ENCODE results near the gene PALM.

DNA sequence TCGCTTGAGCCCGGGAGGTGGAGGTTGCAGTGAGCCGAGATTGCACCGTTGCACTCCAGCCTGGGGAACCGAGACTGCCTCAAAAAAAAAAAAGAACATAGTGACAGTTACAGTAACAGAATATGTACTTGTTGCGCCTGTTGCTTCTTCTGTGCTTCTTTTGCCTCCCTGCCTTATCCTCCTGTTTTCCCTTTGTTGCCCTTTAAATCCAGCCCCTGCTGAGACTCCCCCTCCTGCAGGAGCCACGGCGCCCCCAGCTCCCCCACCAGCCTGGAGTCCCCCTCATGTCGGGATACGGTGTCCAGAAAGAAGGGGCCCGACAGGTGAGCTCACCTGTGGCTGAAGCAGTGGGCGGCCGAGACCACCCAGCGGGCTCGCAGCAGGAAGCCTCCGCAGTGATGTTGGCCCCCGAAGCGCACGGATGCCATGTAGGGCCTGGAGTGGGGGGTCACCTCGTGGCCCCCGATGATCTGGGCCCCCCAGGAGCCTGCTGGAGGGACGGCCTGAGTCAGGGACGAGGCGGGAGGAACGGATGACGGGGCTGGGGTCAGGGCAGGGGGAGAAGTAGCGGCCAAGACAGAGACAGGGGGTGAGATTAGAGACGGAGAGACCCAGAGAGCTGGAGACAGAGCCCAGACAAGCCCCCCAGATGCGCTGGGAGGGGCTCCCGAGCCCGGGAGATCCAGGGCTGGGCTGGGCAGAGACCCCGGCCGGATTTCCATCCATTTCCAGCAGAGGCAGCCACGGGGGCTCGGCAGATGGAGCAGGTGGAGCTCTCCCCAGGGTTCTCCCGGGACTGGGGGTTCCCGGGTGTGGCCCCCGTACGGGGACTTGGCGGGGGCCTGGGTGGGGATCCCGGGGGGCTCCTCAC, 14.0 kb upstream of the PALM start:
- TF ChIP-seq, protein P1, sequence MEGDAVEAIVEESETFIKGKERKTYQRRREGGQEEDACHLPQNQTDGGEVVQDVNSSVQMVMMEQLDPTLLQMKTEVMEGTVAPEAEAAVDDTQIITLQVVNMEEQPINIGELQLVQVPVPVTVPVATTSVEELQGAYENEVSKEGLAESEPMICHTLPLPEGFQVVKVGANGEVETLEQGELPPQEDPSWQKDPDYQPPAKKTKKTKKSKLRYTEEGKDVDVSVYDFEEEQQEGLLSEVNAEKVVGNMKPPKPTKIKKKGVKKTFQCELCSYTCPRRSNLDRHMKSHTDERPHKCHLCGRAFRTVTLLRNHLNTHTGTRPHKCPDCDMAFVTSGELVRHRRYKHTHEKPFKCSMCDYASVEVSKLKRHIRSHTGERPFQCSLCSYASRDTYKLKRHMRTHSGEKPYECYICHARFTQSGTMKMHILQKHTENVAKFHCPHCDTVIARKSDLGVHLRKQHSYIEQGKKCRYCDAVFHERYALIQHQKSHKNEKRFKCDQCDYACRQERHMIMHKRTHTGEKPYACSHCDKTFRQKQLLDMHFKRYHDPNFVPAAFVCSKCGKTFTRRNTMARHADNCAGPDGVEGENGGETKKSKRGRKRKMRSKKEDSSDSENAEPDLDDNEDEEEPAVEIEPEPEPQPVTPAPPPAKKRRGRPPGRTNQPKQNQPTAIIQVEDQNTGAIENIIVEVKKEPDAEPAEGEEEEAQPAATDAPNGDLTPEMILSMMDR (IDR thresholded peaks at IDR 0.05; ENCODE audit: low read length) = no peak
- no peak for TF ChIP-seq EZH2phosphoT487 (IDR thresholded peaks at IDR 0.05; ENCODE audit: low read length)
